HepG2 (cell line): ENCODE results near the gene PRKAR2A. TPM values are rescaled to one million over a fixed set of nuclear protein-coding genes. Genes with fewer than 3 reads are reported as not detected.

Source experiments
- ATF3 ChIP-seq: sonication (generic); formaldehyde crosslinking; IDR thresholded peaks from 2 replicates; pipeline ENCODE4 v1.4.0; 2020; ENCODE audit warnings: missing genetic modification reagents
- FOSL1 ChIP-seq: sonication (generic); formaldehyde crosslinking; IDR thresholded peaks from 2 replicates; pipeline ENCODE4 v1.9.0; 2021; ENCODE audit warnings: missing genetic modification reagents, borderline replicate concordance
- LCORL ChIP-seq, 2 experiments: fragments of 450-650 bp in 1 of 2; sonication (generic) in 1 of 2; formaldehyde crosslinking in 1 of 2; IDR thresholded peaks; 2 replicates each; pipeline versions ENCODE4 v1.5.0 to v1.6.1; 2017 to 2020; ENCODE audit warnings: antibody characterized with exemption in 1 of 2, missing genetic modification reagents in 1 of 2
- MAF1 ChIP-seq: sonication (generic); formaldehyde crosslinking; IDR thresholded peaks from 2 replicates; pipeline ENCODE4 v1.5.0; 2020; ENCODE audit warnings: missing genetic modification reagents, borderline replicate concordance
- MTF1 ChIP-seq: sonication (generic); formaldehyde crosslinking; IDR thresholded peaks from 2 replicates; pipeline ENCODE4 v1.5.0; 2020; ENCODE audit warnings: missing genetic modification reagents
- PHF20 ChIP-seq: sonication (generic); formaldehyde crosslinking; IDR thresholded peaks from 2 replicates; pipeline ENCODE4 v1.5.0; 2020; ENCODE audit warnings: mild to moderate bottlenecking, missing genetic modification reagents
- PTBP1 ChIP-seq: fragments of 200-400 bp; formaldehyde crosslinking; IDR thresholded peaks from 2 replicates; pipeline ENCODE4 v1.6.1; 2018; ENCODE audit warnings: low read length, low read depth; ENCODE audit not compliant: poor library complexity, severe bottlenecking
- RBFOX2 ChIP-seq: fragments of 200-400 bp; formaldehyde crosslinking; IDR thresholded peaks from 2 replicates; pipeline ENCODE4 v1.6.1; 2017; ENCODE audit warnings: low read depth, mild to moderate bottlenecking, low read length
- THAP11 ChIP-seq: IDR thresholded peaks from 2 replicates; pipeline ENCODE4 v1.6.1; 2016; ENCODE audit warnings: missing biosample characterization, missing genetic modification reagents
- ZBTB42 ChIP-seq: sonication (generic); formaldehyde crosslinking; IDR thresholded peaks from 2 replicates; pipeline ENCODE4 v1.5.0; 2020; ENCODE audit warnings: mild to moderate bottlenecking, missing genetic modification reagents
- ZBTB43 ChIP-seq: sonication (generic); formaldehyde crosslinking; conservative IDR thresholded peaks from 2 replicates; pipeline ENCODE4 v1.4.0; 2020; ENCODE audit warnings: missing genetic modification reagents
- ZFP36 ChIP-seq: fragments of 150-350 bp; IDR thresholded peaks from 2 replicates; pipeline ENCODE4 v1.6.1; 2018; ENCODE audit warnings: borderline replicate concordance, low read length, low read depth; ENCODE audit not compliant: partially characterized antibody
- ZHX2 ChIP-seq, 2 experiments: sonication (generic) in 1 of 2; formaldehyde crosslinking in 1 of 2; IDR thresholded peaks; 2 replicates each; pipeline versions ENCODE4 v1.6.1 to v1.9.0; 2014 to 2022; ENCODE audit warnings: antibody characterized with exemption in 1 of 2, borderline replicate concordance in 1 of 2, inconsistent platforms in 1 of 2, low read depth in 1 of 2, missing genetic modification reagents in 1 of 2
- ZNF205 ChIP-seq: IDR thresholded peaks from 2 replicates; pipeline ENCODE4 v1.6.1; 2018; ENCODE audit warnings: missing biosample characterization, missing genetic modification reagents
- ZNF280B ChIP-seq: sonication (generic); formaldehyde crosslinking; IDR thresholded peaks from 2 replicates; pipeline ENCODE4 v1.5.0; 2020; ENCODE audit warnings: missing genetic modification reagents, mild to moderate bottlenecking, borderline replicate concordance
- ZNF33B ChIP-seq: sonication (generic); formaldehyde crosslinking; IDR thresholded peaks from 2 replicates; pipeline ENCODE4 v1.5.1; 2020; ENCODE audit warnings: mild to moderate bottlenecking, missing genetic modification reagents
- ZNF670 ChIP-seq: sonication (generic); formaldehyde crosslinking; IDR thresholded peaks from 2 replicates; pipeline ENCODE4 v1.8.0; 2022; ENCODE audit warnings: mild to moderate bottlenecking, missing genetic modification reagents, borderline replicate concordance
- ZNF784 ChIP-seq: sonication (generic); formaldehyde crosslinking; IDR thresholded peaks from 2 replicates; pipeline ENCODE4 v1.5.1; 2020; ENCODE audit warnings: missing genetic modification reagents, mild to moderate bottlenecking, borderline replicate concordance
- ZNF839 ChIP-seq: sonication (generic); formaldehyde crosslinking; IDR thresholded peaks from 2 replicates; pipeline ENCODE4 v1.4.0; 2020; ENCODE audit warnings: missing genetic modification reagents, mild to moderate bottlenecking, borderline replicate concordance
- polyA plus RNA-seq, 8 experiments: library from polyadenylated mRNA; depleted of rRNA in 3 of 8; stranded (reverse) in 7 of 8; unstranded in 1 of 8; fragments of >200 nt; fragmentation: Illumina TruSeq in 4 of 8; extraction: Trizol in 4 of 8; gene quantifications; 2 replicates each; pipeline versions ENCODE4 v1.2.1 to v1.2.3, GENCODE V29; 2011 to 2016; ENCODE audit warnings: low read depth in 4 of 8, missing spikeins in 1 of 8, mixed read lengths in 1 of 8; ENCODE audit not compliant: insufficient read depth in 1 of 8
- total RNA-seq, 5 experiments: library from RNA; depleted of rRNA; stranded (reverse); fragments of >200 nt; fragmentation: Illumina TruSeq; extraction: Trizol; gene quantifications; 2 replicates each; pipeline ENCODE4 v1.2.3, GENCODE V29; 2016; ENCODE audit warnings: low read depth in 1 of 5

The PRKAR2A gene
- total and polyA plus RNA-seq, 2 of the 13 experiments (the other 11 are each of a cell fraction or from before 2014, with no cell fraction given), result 11.8 to 29.2 TPM

- TF ChIP-seq ZBTB43 (CRISPR knock-in tag) (0 out of 2 replicates have a peak, but pooled peaks have one; percentile 30), ZNF205 (CRISPR knock-in tag) (no peak), ZNF784 (peak; percentile 70; the same call in 1 of the 2 replicates), FOSL1 (CRISPR knock-in tag) (peak; percentile 30; the same call in 1 of the 2 replicates), RBFOX2 (no peak), ZNF839 (CRISPR knock-in tag) (no peak), ZNF280B (CRISPR knock-in tag) (0 out of 2 replicates have a peak, but pooled peaks have one; percentile 32), ZHX2 (IDR thresholded peaks at IDR 0.05; ENCODE audit: low read depth) (no peak), ZHX2 (CRISPR knock-in tag; IDR thresholded peaks at IDR 0.05; ENCODE audit: borderline replicate concordance) (no peak), ZFP36 (no peak), MTF1 (no peak), ZBTB42 (0 out of 2 replicates have a peak, but pooled peaks have one; percentile 64), PHF20 (no peak; the same call in 1 of the 2 replicates), ATF3 (CRISPR knock-in tag) (no peak), ZNF33B (CRISPR knock-in tag) (peak; percentile 41; the same call in 1 of the 2 replicates), PTBP1 (peak; percentile 64), THAP11 (no peak), ZNF670 (0 out of 2 replicates have a peak, but pooled peaks have one; percentile 76), LCORL (IDR thresholded peaks at IDR 0.05) (no peak), LCORL (CRISPR knock-in tag; IDR thresholded peaks at IDR 0.05) (peak; percentile 55), MAF1 (CRISPR knock-in tag) (0 out of 2 replicates have a peak, but pooled peaks have one; percentile 48)
These were observed 596 bp downstream of the PRKAR2A start (continued) for GRCh38 chr3:48847053-48847503.
